HepG2 (cell line): Measurements from ENCODE around the gene GABRA4. TPM values are rescaled to one million over a fixed set of nuclear protein-coding genes. Genes with fewer than 3 reads are reported as not detected.

Source experiments
- EP300 ChIP-seq, 3 experiments: sonication (generic) in 1 of 3; formaldehyde crosslinking in 1 of 3; IDR thresholded peaks; 2 replicates each; pipeline versions ENCODE4 v1.5.1 to v1.6.1; 2011 to 2020; ENCODE audit warnings: low read depth in 2 of 3, low read length in 2 of 3, borderline replicate concordance in 1 of 3, improper control_type of control experiment in 1 of 3, mild to moderate bottlenecking in 1 of 3, missing genetic modification reagents in 1 of 3, moderate library complexity in 1 of 3
- IRX3 ChIP-seq: sonication (generic); formaldehyde crosslinking; IDR thresholded peaks from 2 replicates; pipeline ENCODE4 v1.8.1; 2023; ENCODE audit warnings: mild to moderate bottlenecking, low read depth, missing genetic modification reagents, borderline replicate concordance
- RORA ChIP-seq: sonication (generic); formaldehyde crosslinking; IDR thresholded peaks from 2 replicates; pipeline ENCODE4 v1.5.0; 2020; ENCODE audit warnings: mild to moderate bottlenecking, missing genetic modification reagents, moderate library complexity
- TAF1 ChIP-seq: sonication (generic); formaldehyde crosslinking; IDR thresholded peaks from 2 replicates; pipeline ENCODE4 v1.4.0; 2020; ENCODE audit warnings: missing genetic modification reagents
- ZFP37 ChIP-seq: sonication (generic); formaldehyde crosslinking; IDR thresholded peaks from 2 replicates; pipeline ENCODE4 v1.4.0; 2020; ENCODE audit warnings: missing genetic modification reagents, borderline replicate concordance
- ZMYM3 ChIP-seq: sonication (generic); formaldehyde crosslinking; IDR thresholded peaks from 2 replicates; pipeline ENCODE4 v1.5.1; 2020; ENCODE audit warnings: mild to moderate bottlenecking, missing genetic modification reagents
- ZNF121 ChIP-seq: sonication (generic); formaldehyde crosslinking; IDR thresholded peaks from 2 replicates; pipeline ENCODE4 v1.5.0; 2020; ENCODE audit warnings: mild to moderate bottlenecking, missing genetic modification reagents
- ZNF205 ChIP-seq: IDR thresholded peaks from 2 replicates; pipeline ENCODE4 v1.6.1; 2018; ENCODE audit warnings: missing biosample characterization, missing genetic modification reagents
- ZNF816 ChIP-seq: sonication (generic); formaldehyde crosslinking; IDR thresholded peaks from 2 replicates; pipeline ENCODE4 v1.8.0; 2022; ENCODE audit warnings: missing genetic modification reagents, mild to moderate bottlenecking, borderline replicate concordance
- polyA plus RNA-seq, 8 experiments: library from polyadenylated mRNA; depleted of rRNA in 3 of 8; stranded (reverse) in 7 of 8; unstranded in 1 of 8; fragments of >200 nt; fragmentation: Illumina TruSeq in 4 of 8; extraction: Trizol in 4 of 8; gene quantifications; 2 replicates each; pipeline versions ENCODE4 v1.2.1 to v1.2.3, GENCODE V29; 2011 to 2016; ENCODE audit warnings: low read depth in 4 of 8, missing spikeins in 1 of 8, mixed read lengths in 1 of 8; ENCODE audit not compliant: insufficient read depth in 1 of 8
- total RNA-seq, 5 experiments: library from RNA; depleted of rRNA; stranded (reverse); fragments of >200 nt; fragmentation: Illumina TruSeq; extraction: Trizol; gene quantifications; 2 replicates each; pipeline ENCODE4 v1.2.3, GENCODE V29; 2016; ENCODE audit warnings: low read depth in 1 of 5
- TF ChIP-seq, protein P1 (sequence below): sonication (generic); formaldehyde crosslinking; IDR thresholded peaks from 2 replicates; pipeline ENCODE4 v1.4.0; 2020; ENCODE audit warnings: mild to moderate bottlenecking, missing genetic modification reagents

The GABRA4 gene
- total and polyA plus RNA-seq, 2 of the 13 experiments (the other 11 are each of a cell fraction or from before 2014, with no cell fraction given), result not detected

DNA sequence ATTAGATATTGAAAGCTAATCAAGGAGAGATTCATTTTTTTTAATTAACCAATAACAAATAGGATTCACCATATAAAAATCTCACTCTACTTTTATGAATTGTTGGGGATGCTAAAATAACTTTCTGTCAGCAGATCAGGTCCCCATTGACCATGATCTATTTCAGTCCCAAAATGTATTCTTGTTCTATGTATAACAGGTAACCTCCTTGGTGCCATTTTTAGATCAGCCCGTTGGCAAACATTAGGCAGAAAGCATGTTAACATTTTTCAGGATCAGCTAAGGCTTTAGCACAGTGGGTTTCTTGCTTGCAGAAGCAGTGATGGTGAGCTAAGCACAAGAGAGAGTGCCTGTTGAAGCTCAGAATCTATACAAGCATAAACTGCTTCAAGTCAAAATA is 43.6 kb downstream of the GABRA4 start (continued):
- TF ChIP-seq, protein P1, sequence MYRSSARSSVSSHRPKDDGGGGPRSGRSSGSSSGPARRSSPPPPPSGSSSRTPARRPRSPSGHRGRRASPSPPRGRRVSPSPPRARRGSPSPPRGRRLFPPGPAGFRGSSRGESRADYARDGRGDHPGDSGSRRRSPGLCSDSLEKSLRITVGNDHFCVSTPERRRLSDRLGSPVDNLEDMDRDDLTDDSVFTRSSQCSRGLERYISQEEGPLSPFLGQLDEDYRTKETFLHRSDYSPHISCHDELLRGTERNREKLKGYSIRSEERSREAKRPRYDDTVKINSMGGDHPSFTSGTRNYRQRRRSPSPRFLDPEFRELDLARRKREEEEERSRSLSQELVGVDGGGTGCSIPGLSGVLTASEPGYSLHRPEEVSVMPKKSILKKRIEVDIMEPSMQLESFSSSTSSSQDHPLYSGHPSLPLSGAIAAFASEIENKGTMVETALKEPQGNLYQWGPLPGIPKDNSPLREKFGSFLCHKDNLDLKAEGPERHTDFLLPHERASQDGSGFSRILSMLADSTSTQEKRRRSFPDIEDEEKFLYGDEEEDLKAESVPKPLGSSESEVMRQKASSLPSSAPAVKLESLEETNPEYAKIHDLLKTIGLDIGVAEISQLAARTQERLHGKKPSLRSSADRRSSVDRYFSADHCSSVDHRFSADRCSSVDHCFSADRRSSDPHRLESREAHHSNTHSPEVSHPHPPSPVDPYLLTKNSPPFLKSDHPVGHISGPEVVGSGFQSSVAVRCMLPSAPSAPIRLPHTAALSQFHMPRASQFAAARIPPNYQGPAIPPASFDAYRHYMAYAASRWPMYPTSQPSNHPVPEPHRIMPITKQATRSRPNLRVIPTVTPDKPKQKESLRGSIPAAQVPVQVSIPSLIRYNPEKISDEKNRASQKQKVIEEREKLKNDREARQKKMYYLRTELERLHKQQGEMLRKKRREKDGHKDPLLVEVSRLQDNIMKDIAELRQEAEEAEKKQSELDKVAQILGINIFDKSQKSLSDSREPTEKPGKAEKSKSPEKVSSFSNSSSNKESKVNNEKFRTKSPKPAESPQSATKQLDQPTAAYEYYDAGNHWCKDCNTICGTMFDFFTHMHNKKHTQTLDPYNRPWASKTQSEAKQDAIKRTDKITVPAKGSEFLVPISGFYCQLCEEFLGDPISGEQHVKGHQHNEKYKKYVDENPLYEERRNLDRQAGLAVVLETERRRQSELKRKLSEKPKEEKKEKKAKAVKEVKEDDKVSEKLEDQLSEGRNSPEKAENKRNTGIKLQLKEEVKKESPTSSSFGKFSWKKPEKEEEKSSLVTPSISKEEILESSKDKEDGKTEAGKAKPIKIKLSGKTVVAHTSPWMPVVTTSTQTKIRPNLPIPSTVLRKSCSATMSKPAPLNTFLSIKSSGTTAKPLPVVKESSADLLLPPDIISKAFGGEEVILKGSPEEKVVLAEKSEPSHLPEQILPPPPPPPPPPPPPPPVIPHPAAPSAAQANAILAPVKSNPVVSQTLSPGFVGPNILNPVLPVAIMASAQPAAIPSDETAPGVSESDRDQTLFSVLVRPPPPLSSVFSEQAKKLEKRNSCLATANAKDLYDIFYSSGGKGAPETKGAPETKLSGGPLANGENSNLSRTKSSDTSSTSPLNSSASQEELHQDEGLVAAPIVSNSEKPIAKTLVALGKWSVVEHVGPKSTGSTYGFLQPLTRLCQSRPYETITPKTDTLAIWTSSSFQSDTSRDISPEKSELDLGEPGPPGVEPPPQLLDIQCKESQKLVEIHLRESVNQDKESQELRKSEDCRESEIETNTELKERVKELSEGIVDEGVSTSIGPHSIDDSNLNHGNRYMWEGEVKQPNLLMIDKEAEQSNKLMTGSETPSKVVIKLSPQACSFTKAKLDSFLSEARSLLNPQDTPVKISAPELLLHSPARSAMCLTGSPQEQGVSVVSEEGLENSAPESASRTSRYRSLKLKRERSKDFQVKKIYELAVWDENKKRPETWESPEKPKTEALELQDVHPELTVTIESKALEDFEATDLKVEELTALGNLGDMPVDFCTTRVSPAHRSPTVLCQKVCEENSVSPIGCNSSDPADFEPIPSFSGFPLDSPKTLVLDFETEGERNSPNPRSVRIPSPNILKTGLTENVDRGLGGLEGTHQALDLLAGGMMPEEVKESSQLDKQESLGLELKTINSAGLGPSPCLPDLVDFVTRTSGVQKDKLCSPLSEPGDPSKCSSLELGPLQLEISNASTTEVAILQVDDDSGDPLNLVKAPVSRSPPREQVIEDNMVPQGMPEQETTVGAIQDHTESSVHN (CRISPR knock-in tag), result no peak
- TF ChIP-seq EP300 (IDR thresholded peaks at IDR 0.05; ENCODE audit: low read depth in 2 of 2, low read length in 2 of 2) (no peak), EP300 (CRISPR knock-in tag; IDR thresholded peaks at IDR 0.05; ENCODE audit: borderline replicate concordance) (no peak), IRX3 (CRISPR knock-in tag) (no peak), ZNF205 (CRISPR knock-in tag) (no peak), ZNF121 (CRISPR knock-in tag) (no peak), ZNF816 (no peak), RORA (CRISPR knock-in tag) (no peak), TAF1 (CRISPR knock-in tag) (no peak), ZFP37 (CRISPR knock-in tag) (no peak), ZMYM3 (CRISPR knock-in tag) (no peak)
